ENCODE data around the gene CHRNB1.

DNA sequence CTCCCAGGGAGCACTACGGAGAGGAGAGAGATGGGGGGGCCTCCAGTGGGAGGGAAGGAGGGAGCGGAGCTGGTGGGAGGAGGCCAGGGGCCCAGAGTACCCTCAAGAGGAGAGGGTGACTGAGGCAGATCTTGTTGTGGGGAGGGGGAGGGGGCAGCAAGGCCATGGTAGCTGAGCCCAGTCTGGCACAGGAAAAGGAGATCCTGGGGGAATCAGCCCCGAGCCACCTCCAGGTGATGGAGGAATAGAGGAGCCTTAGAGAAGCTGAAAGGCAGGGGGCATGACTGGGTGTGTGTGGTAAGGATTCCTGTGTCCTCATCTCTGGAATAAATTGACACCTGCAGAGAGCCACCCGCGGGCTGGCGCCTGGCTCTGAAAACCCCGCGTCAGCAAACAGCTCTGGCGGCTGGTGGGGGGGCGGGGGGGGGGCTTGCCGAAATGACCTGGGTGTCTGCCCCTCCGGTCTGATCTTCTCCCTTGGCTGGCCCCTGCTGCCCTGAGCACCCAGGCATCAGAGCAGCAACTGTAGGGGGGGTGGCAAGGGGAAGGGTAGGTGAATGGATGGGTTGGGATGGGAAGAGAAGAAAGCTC is 38.5 kb upstream of the CHRNB1 start:
- TF ChIP-seq, protein P1, sequence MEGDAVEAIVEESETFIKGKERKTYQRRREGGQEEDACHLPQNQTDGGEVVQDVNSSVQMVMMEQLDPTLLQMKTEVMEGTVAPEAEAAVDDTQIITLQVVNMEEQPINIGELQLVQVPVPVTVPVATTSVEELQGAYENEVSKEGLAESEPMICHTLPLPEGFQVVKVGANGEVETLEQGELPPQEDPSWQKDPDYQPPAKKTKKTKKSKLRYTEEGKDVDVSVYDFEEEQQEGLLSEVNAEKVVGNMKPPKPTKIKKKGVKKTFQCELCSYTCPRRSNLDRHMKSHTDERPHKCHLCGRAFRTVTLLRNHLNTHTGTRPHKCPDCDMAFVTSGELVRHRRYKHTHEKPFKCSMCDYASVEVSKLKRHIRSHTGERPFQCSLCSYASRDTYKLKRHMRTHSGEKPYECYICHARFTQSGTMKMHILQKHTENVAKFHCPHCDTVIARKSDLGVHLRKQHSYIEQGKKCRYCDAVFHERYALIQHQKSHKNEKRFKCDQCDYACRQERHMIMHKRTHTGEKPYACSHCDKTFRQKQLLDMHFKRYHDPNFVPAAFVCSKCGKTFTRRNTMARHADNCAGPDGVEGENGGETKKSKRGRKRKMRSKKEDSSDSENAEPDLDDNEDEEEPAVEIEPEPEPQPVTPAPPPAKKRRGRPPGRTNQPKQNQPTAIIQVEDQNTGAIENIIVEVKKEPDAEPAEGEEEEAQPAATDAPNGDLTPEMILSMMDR (IDR thresholded peaks at IDR 0.05 in 8 of 11, conservative IDR thresholded peaks at IDR 0.05 in 3 of 11): no peak
- no peak for TF ChIP-seq POLR2AphosphoS5 (IDR thresholded peaks at IDR 0.05)

Data from spleen (tissue), 7 donors.